K562 (cell line): ENCODE measurements around the gene IL36RN. TPM values are rescaled to one million over a fixed set of nuclear protein-coding genes. Genes with fewer than 3 reads are reported as not detected.
A peak's percentile ranks its signal among the peaks of the same experiment; 100 is the strongest.

ENCODE experiments used
- FOXK2 ChIP-seq, 2 experiments: fragments of 450-650 bp; IDR thresholded peaks in 1 of 2; conservative IDR thresholded peaks in 1 of 2; 2 replicates each; pipeline ENCODE4 v1.6.1; 2016; ENCODE audit warnings: low read depth in 2 of 2, mild to moderate bottlenecking in 1 of 2
- MEF2D ChIP-seq: conservative IDR thresholded peaks from 2 replicates; pipeline ENCODE4 v1.6.1; 2016; ENCODE audit warnings: low read depth, missing genetic modification characterization, missing compliant biosample characterization
- PHF20 ChIP-seq: fragments of 450-650 bp; IDR thresholded peaks from 2 replicates; pipeline ENCODE4 v1.6.1; 2018; ENCODE audit not compliant: partially characterized antibody
- PPARD ChIP-seq: fragments of 250-450 bp; sonication (Bioruptor Pico); IDR thresholded peaks from 2 replicates; pipeline ENCODE4 v1.8.0; 2022; ENCODE audit warnings: inconsistent platforms, mild to moderate bottlenecking, moderate library complexity
- SUPT5H ChIP-seq: fragments of 450-650 bp; IDR thresholded peaks from 2 replicates; pipeline ENCODE4 v1.6.1; 2016
- TAL1 ChIP-seq: fragments of 450-650 bp; IDR thresholded peaks from 2 replicates; pipeline ENCODE4 v1.6.1; 2016; ENCODE audit warnings: mild to moderate bottlenecking
- ZNF57 ChIP-seq: fragments of 450-650 bp; formaldehyde crosslinking; IDR thresholded peaks from 2 replicates; pipeline ENCODE4 v1.4.0; 2020; ENCODE audit warnings: mild to moderate bottlenecking, moderate library complexity
- ZNF707 ChIP-seq: fragments of 250-450 bp; sonication (Bioruptor Pico); conservative IDR thresholded peaks from 2 replicates; pipeline ENCODE4 v1.8.0; 2022; ENCODE audit warnings: inconsistent platforms, mild to moderate bottlenecking, moderate library complexity
- polyA plus RNA-seq, 8 experiments: library from polyadenylated mRNA; depleted of rRNA in 4 of 8; stranded (reverse) in 5 of 8; unstranded in 3 of 8; fragments of >200 nt; fragmentation: Nextera tagmentation in 2 of 8; fragmentation: Illumina TruSeq in 1 of 8; extraction: Ambion mirVana in 2 of 8; extraction: Trizol in 1 of 8; gene quantifications; 2 replicates each; pipeline versions ENCODE4 v1.2.1 to v1.2.3, GENCODE V29; 2011 to 2014; ENCODE audit warnings: inconsistent platforms in 1 of 8, missing spikeins in 1 of 8
- total RNA-seq, 7 experiments: library from RNA; depleted of rRNA in 6 of 7; stranded (reverse); fragments of >200 nt in 6 of 7; fragmentation: Illumina TruSeq in 2 of 7; extraction: Trizol in 2 of 7; gene quantifications; 2 replicates each; pipeline versions ENCODE4 v1.2.1 to v1.2.3, GENCODE V29; 2011 to 2021; ENCODE audit warnings: low replicate concordance in 1 of 7
- TF ChIP-seq, protein P1 (sequence below): sonication (generic); formaldehyde crosslinking; IDR thresholded peaks from 2 replicates; pipeline ENCODE4 v1.8.1; 2023; ENCODE audit warnings: mild to moderate bottlenecking, missing genetic modification reagents
- TF ChIP-seq, protein P2 (sequence below), 2 experiments: fragments of 450-650 bp; formaldehyde crosslinking in 1 of 2; IDR thresholded peaks; 2 replicates each; pipeline versions ENCODE4 v1.4.0 to v1.6.1; 2014 to 2020; ENCODE audit warnings: mild to moderate bottlenecking in 2 of 2, borderline replicate concordance in 1 of 2, low read depth in 1 of 2
- TF ChIP-seq, protein P3 (sequence below), 2 experiments: fragments of 450-650 bp in 1 of 2; sonication (generic) in 1 of 2; formaldehyde crosslinking in 1 of 2; IDR thresholded peaks in 1 of 2; conservative IDR thresholded peaks in 1 of 2; 2 replicates each; pipeline versions ENCODE4 v1.6.1 to v1.8.1; 2016 to 2023; ENCODE audit warnings: mild to moderate bottlenecking in 2 of 2, moderate library complexity in 2 of 2, inconsistent platforms in 1 of 2, missing genetic modification reagents in 1 of 2
- TF ChIP-seq, protein P4 (sequence below): fragments of 250-450 bp; sonication (Bioruptor Pico); IDR thresholded peaks from 2 replicates; pipeline ENCODE4 v1.5.0; 2021; ENCODE audit warnings: mild to moderate bottlenecking, borderline replicate concordance

The IL36RN gene
- total and polyA plus RNA-seq, 9 of the 15 experiments (the other 6 are each of a cell fraction or from before 2014, with no cell fraction given) = not detected

DNA sequence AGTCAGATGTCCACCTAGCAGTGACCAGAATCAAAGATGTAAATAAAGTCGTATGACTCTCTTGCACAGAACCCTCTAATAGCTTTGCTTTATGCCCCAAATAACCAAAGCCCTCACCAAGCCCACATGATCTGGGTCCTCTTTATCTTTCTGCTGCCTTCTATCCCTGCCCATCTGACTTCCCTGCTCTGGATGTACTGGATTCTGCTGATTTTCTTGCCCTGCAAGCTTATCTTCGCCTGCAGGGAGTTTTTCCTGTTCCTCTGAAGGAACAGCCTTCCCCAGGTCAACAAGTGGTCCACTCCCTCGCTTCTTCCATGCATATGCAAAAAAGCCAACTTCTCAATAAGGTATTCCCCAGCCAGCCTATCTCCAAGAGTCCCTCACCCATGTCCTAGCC is 25.0 kb upstream of the IL36RN start (continued):
- TF ChIP-seq, protein P1, sequence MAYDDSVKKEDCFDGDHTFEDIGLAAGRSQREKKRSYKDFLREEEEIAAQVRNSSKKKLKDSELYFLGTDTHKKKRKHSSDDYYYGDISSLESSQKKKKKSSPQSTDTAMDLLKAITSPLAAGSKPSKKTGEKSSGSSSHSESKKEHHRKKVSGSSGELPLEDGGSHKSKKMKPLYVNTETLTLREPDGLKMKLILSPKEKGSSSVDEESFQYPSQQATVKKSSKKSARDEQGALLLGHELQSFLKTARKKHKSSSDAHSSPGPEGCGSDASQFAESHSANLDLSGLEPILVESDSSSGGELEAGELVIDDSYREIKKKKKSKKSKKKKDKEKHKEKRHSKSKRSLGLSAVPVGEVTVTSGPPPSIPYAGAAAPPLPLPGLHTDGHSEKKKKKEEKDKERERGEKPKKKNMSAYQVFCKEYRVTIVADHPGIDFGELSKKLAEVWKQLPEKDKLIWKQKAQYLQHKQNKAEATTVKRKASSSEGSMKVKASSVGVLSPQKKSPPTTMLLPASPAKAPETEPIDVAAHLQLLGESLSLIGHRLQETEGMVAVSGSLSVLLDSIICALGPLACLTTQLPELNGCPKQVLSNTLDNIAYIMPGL = no peak
- TF ChIP-seq PHF20 = no peak
- TF ChIP-seq PPARD (CRISPR knock-in tag) = no peak
- no peak for TF ChIP-seq SUPT5H
- TF ChIP-seq, protein P2, sequence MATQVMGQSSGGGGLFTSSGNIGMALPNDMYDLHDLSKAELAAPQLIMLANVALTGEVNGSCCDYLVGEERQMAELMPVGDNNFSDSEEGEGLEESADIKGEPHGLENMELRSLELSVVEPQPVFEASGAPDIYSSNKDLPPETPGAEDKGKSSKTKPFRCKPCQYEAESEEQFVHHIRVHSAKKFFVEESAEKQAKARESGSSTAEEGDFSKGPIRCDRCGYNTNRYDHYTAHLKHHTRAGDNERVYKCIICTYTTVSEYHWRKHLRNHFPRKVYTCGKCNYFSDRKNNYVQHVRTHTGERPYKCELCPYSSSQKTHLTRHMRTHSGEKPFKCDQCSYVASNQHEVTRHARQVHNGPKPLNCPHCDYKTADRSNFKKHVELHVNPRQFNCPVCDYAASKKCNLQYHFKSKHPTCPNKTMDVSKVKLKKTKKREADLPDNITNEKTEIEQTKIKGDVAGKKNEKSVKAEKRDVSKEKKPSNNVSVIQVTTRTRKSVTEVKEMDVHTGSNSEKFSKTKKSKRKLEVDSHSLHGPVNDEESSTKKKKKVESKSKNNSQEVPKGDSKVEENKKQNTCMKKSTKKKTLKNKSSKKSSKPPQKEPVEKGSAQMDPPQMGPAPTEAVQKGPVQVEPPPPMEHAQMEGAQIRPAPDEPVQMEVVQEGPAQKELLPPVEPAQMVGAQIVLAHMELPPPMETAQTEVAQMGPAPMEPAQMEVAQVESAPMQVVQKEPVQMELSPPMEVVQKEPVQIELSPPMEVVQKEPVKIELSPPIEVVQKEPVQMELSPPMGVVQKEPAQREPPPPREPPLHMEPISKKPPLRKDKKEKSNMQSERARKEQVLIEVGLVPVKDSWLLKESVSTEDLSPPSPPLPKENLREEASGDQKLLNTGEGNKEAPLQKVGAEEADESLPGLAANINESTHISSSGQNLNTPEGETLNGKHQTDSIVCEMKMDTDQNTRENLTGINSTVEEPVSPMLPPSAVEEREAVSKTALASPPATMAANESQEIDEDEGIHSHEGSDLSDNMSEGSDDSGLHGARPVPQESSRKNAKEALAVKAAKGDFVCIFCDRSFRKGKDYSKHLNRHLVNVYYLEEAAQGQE (IDR thresholded peaks at IDR 0.05; ENCODE audit: borderline replicate concordance) = no peak
- TF ChIP-seq, protein P2 (CRISPR knock-in tag; IDR thresholded peaks at IDR 0.05; ENCODE audit: low read depth) = no peak
- TF ChIP-seq ZNF707 = no peak
- peak; percentile 64 to 82 for TF ChIP-seq FOXK2 (conservative IDR thresholded peaks at IDR 0.05 in 1 of 2, IDR thresholded peaks at IDR 0.05 in 1 of 2; ENCODE audit: low read depth in 2 of 2)
- TF ChIP-seq, protein P3, sequence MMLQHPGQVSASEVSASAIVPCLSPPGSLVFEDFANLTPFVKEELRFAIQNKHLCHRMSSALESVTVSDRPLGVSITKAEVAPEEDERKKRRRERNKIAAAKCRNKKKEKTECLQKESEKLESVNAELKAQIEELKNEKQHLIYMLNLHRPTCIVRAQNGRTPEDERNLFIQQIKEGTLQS (IDR thresholded peaks at IDR 0.05) = no peak
- TF ChIP-seq, protein P3 (CRISPR knock-in tag; conservative IDR thresholded peaks at IDR 0.05) = no peak
- peak; percentile 93 for TF ChIP-seq TAL1
- TF ChIP-seq ZNF57 (CRISPR knock-in tag) = no peak
- TF ChIP-seq, protein P4, sequence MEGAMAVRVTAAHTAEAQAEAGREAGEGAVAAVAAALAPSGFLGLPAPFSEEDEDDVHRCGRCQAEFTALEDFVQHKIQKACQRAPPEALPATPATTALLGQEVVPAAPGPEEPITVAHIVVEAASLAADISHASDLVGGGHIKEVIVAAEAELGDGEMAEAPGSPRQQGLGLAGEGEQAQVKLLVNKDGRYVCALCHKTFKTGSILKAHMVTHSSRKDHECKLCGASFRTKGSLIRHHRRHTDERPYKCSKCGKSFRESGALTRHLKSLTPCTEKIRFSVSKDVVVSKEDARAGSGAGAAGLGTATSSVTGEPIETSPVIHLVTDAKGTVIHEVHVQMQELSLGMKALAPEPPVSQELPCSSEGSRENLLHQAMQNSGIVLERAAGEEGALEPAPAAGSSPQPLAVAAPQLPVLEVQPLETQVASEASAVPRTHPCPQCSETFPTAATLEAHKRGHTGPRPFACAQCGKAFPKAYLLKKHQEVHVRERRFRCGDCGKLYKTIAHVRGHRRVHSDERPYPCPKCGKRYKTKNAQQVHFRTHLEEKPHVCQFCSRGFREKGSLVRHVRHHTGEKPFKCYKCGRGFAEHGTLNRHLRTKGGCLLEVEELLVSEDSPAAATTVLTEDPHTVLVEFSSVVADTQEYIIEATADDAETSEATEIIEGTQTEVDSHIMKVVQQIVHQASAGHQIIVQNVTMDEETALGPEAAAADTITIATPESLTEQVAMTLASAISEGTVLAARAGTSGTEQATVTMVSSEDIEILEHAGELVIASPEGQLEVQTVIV = no peak
- TF ChIP-seq MEF2D (tag) = no peak
